Measurements from ENCODE around the gene GLS. TPM values are rescaled to one million over a fixed set of nuclear protein-coding genes. Genes with fewer than 3 reads are reported as not detected.

The GLS gene
- total and polyA plus RNA-seq, 9 of the 15 experiments (the other 6 are each of a cell fraction or from before 2014, with no cell fraction given): 13.7 to 77.5 (median 48.2) TPM

GRCh38 chr2:190881598-190882410 is 1.2 kb downstream of the GLS start (continued):
- TF ChIP-seq SAP30 (IDR thresholded peaks at IDR 0.05; ENCODE audit: borderline replicate concordance, insufficient read depth, low read depth, low read length, poor library complexity, severe bottlenecking): peak; percentile 53
- TF ChIP-seq ZNF76 (CRISPR knock-in tag; IDR thresholded peaks at IDR 0.05; ENCODE audit: borderline replicate concordance): no peak
- TF ChIP-seq HDAC3 (IDR thresholded peaks at IDR 0.05; ENCODE audit: borderline replicate concordance, partially characterized antibody): no peak
- TF ChIP-seq STAG1 (CRISPR knock-in tag; IDR thresholded peaks at IDR 0.05; ENCODE audit: borderline replicate concordance): no peak
- no peak for TF ChIP-seq ZBED1 (IDR thresholded peaks at IDR 0.05)
- no peak for TF ChIP-seq KAT8 (IDR thresholded peaks at IDR 0.05; ENCODE audit: low read depth)
- peak; percentile 37; the same call in 1 of the 2 replicates for TF ChIP-seq POLR2H (tag; IDR thresholded peaks at IDR 0.05; ENCODE audit: low read depth)
- TF ChIP-seq TCF15 (CRISPR knock-in tag; IDR thresholded peaks at IDR 0.05): no peak
- 0 out of 2 replicates have a peak, but pooled peaks have one; percentile 37 for TF ChIP-seq ZNF766 (CRISPR knock-in tag; conservative IDR thresholded peaks at IDR 0.05)
- no peak for TF ChIP-seq ELF4 (CRISPR knock-in tag; IDR thresholded peaks at IDR 0.05)
- peak; percentile 54; the same call in 1 of the 2 replicates for TF ChIP-seq ZC3H4 (CRISPR knock-in tag; IDR thresholded peaks at IDR 0.05; ENCODE audit: borderline replicate concordance)
- TF ChIP-seq ZBTB7A (IDR thresholded peaks at IDR 0.05; ENCODE audit: borderline replicate concordance, control insufficient read depth, low read depth, low read length): peak; percentile 68; the same call in 1 of the 2 replicates
- no peak for TF ChIP-seq ELK3 (CRISPR knock-in tag; IDR thresholded peaks at IDR 0.05)
- TF ChIP-seq ZNF239 (CRISPR knock-in tag; IDR thresholded peaks at IDR 0.05): no peak
- no peak for TF ChIP-seq DMBX1 (CRISPR knock-in tag; IDR thresholded peaks at IDR 0.05; ENCODE audit: borderline replicate concordance)
- TF ChIP-seq LEF1 (IDR thresholded peaks at IDR 0.05): peak; percentile 39; the same call in 1 of the 2 replicates
- TF ChIP-seq KLF13 (tag; IDR thresholded peaks at IDR 0.05; ENCODE audit: borderline replicate concordance, low read depth): no peak
- peak; percentile 46 for TF ChIP-seq ZNF134 (CRISPR knock-in tag; conservative IDR thresholded peaks at IDR 0.05)
- TF ChIP-seq ETV5 (CRISPR knock-in tag; IDR thresholded peaks at IDR 0.05; ENCODE audit: low read depth): peak; percentile 87
- no peak for TF ChIP-seq BRF2 (IDR thresholded peaks at IDR 0.05; ENCODE audit: borderline replicate concordance, insufficient read depth, insufficient read length)
- peak; percentile 51 for TF ChIP-seq TAF1 (IDR thresholded peaks at IDR 0.05; ENCODE audit: control insufficient read depth, extremely low read depth, insufficient read depth, low read length, severe bottlenecking)
- no peak for TF ChIP-seq PYGO2 (tag; IDR thresholded peaks at IDR 0.05)
- TF ChIP-seq TARDBP (IDR thresholded peaks at IDR 0.05): no peak
- no peak for TF ChIP-seq FOXP1 (CRISPR knock-in tag; IDR thresholded peaks at IDR 0.05)
- TF ChIP-seq GABPA (tag; conservative IDR thresholded peaks at IDR 0.05; ENCODE audit: low read depth): peak; percentile 74
- peak; percentile 54; the same call in 1 of the 2 replicates for TF ChIP-seq NBN (IDR thresholded peaks at IDR 0.05; ENCODE audit: low read depth)

Data from K562 (cell line).